Osteoblast (primary cell): ENCODE results near the gene MED9. TPM values are rescaled to one million over a fixed set of nuclear protein-coding genes. Genes with fewer than 3 reads are reported as not detected.

ENCODE experiments used
- DNase-seq: peaks from one replicate; pipeline ENCODE4 v3.0.0; 2011; ENCODE audit warnings: low spot score, mixed read lengths; ENCODE audit not compliant: insufficient read length; ENCODE audit errors: missing footprints
- H2AFZ ChIP-seq: 2 replicates; pipeline ENCODE4 v1.6.0; 2011; ENCODE audit warnings: mild to moderate bottlenecking, low read length
- H3K27ac ChIP-seq: 2 replicates; pipeline ENCODE4 v1.5.1; 2011; ENCODE audit warnings: mild to moderate bottlenecking, low read depth, low read length, moderate library complexity
- H3K27me3 ChIP-seq: 2 replicates; pipeline ENCODE4 v1.6.0; 2012; ENCODE audit warnings: mild to moderate bottlenecking, control low read depth, inconsistent platforms, low read length, moderate library complexity; ENCODE audit not compliant: insufficient read depth
- H3K36me3 ChIP-seq: 2 replicates; pipeline ENCODE4 v1.5.1; 2011; ENCODE audit warnings: mild to moderate bottlenecking, low read length, control low read depth, moderate library complexity; ENCODE audit not compliant: insufficient read depth
- H3K4me1 ChIP-seq: 2 replicates; pipeline ENCODE4 v1.5.1; 2011; ENCODE audit warnings: mild to moderate bottlenecking, low read length, control low read depth, moderate library complexity; ENCODE audit not compliant: insufficient read depth
- H3K4me2 ChIP-seq: 2 replicates; pipeline ENCODE4 v1.6.0; 2011; ENCODE audit warnings: mild to moderate bottlenecking, low read length; ENCODE audit not compliant: insufficient read depth
- H3K4me3 ChIP-seq: fragments of 200-600 bp; sonication (generic); 3 replicates; pipeline ENCODE4 v1.5.1; 2012; ENCODE audit warnings: mild to moderate bottlenecking, low read length, inconsistent platforms; ENCODE audit not compliant: insufficient read depth
- H3K79me2 ChIP-seq: 2 replicates; pipeline ENCODE4 v1.6.0; 2012; ENCODE audit warnings: mild to moderate bottlenecking, low read length, control low read depth, inconsistent platforms; ENCODE audit not compliant: insufficient read depth
- H3K9me3 ChIP-seq: 2 replicates; pipeline ENCODE4 v1.5.1; 2011; ENCODE audit warnings: low read depth, low read length, control low read depth
- H4K20me1 ChIP-seq: 2 replicates; pipeline ENCODE4 v1.6.0; 2012; ENCODE audit warnings: mild to moderate bottlenecking, low read length, control low read depth; ENCODE audit not compliant: insufficient read depth
- CTCF ChIP-seq: IDR thresholded peaks from 2 replicates; pipeline ENCODE4 v1.5.1; 2011; ENCODE audit warnings: mild to moderate bottlenecking, low read depth, low read length, moderate library complexity; ENCODE audit errors: extremely low read depth
- total RNA-seq: library from RNA; depleted of rRNA; stranded (reverse); fragments of >200 nt; gene quantifications from 2 replicates; pipeline ENCODE4 v1.2.3, GENCODE V29; 2012

The MED9 gene
- total RNA-seq, 1 donor = 17.0 TPM

- DNase-seq = no peak
- Histone ChIP-seq H3K36me3 (no peaks in the 10 kb centered on the region), H3K79me2 (no peaks in the 10 kb centered on the region), H3K4me2 (peak overlapping the region; percentile 30), H2AFZ (no peak overlapping the region), H4K20me1 (no peaks in the 10 kb centered on the region), H3K27me3 (no peaks in the 10 kb centered on the region), H3K27ac (peak overlapping the region; percentile 39), H3K4me1 (peaks cover 26% of the 10 kb centered on the region), H3K4me3 (no peak overlapping the region), H3K9me3 (no peaks in the 10 kb centered on the region)
- no peak for TF ChIP-seq CTCF
Measured at GRCh38 chr17:17445296-17445924, 31.4 kb upstream of the MED9 start.

- Histone ChIP-seq H3K4me3 (no peak overlapping the region), H3K4me1 (peaks cover 26% of the 10 kb centered on the region), H3K79me2 (no peaks in the 10 kb centered on the region), H2AFZ (no peak overlapping the region), H3K27ac (peak overlapping the region; percentile 62), H3K4me2 (peak overlapping the region; percentile 30), H3K27me3 (peaks cover 5% of the 10 kb centered on the region), H3K9me3 (no peaks in the 10 kb centered on the region), H3K36me3 (no peaks in the 10 kb centered on the region), H4K20me1 (no peaks in the 10 kb centered on the region)
- DNase-seq = peak; percentile 98
- TF ChIP-seq CTCF = no peak
Measured at GRCh38 chr17:17445925-17446665, 30.7 kb upstream of the MED9 start.

GRCh38 chr17:17446666-17447155, 30.1 kb upstream of the MED9 start:
- Histone ChIP-seq H3K9me3 (no peaks in the 10 kb centered on the region), H2AFZ (no peak overlapping the region), H4K20me1 (no peaks in the 10 kb centered on the region), H3K4me1 (peaks cover 26% of the 10 kb centered on the region), H3K79me2 (no peaks in the 10 kb centered on the region), H3K4me2 (no peak overlapping the region), H3K27me3 (peaks cover 6% of the 10 kb centered on the region), H3K27ac (peak overlapping the region; percentile 62), H3K36me3 (no peaks in the 10 kb centered on the region), H3K4me3 (no peak overlapping the region)
- no peak for TF ChIP-seq CTCF
- no peak for DNase-seq

GRCh38 chr17:17447264-17447663, 29.5 kb upstream of the MED9 start:
- Histone ChIP-seq H3K4me1 (peaks cover 26% of the 10 kb centered on the region), H3K36me3 (no peaks in the 10 kb centered on the region), H3K27ac (peak overlapping the region; percentile 62), H2AFZ (no peak overlapping the region), H3K27me3 (peaks cover 6% of the 10 kb centered on the region), H3K4me2 (no peak overlapping the region), H3K79me2 (no peaks in the 10 kb centered on the region), H3K4me3 (no peak overlapping the region), H3K9me3 (no peaks in the 10 kb centered on the region), H4K20me1 (no peaks in the 10 kb centered on the region)
- no peak for DNase-seq
- no peak for TF ChIP-seq CTCF
